ENCODE data around the gene CCDC197.

CCDC197 gene

DNA sequence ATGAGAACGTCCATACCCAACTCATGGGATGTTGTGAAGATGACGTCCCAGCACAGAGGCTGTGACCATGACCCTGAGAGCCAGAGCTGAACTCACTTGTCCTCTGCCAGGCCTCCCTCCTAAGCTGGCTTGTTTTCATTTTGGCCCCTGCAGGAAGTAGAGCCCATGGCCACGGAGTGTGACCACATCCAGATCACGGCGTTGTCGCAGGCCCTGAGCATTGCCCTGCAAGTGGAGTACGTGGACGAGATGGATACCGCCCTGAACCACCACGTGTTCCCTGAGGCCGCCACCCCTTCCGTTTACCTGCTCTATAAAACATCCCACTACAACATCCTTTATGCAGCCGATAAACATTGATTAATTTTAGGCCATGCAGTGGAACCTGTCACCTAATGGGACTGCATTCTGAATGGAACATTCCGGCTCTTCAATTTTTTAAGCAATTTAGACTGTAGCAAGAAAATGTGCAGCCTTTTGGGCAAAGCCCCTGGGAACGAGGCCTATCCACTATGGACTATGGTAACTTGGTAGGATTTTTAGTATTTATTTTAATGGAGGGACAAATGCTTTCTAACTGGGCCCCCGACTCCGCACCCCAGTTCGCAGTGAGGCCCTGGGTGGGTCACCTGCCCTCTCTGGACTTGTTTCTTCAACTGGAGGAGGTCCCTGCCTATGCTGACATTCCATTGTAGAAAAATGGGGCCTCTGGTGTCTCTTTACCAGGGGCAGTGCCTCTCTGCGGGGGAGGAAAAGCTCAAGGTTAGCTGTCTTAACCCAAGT is 48.7 kb downstream of the CCDC197 start:
- no peaks in the 10 kb centered on the region for H3K9me3 ChIP-seq (ENCODE audit: insufficient read depth, low read length)
- no peak overlapping the region for H3K4me3 ChIP-seq (ENCODE audit: low read length)
- H3K79me2 ChIP-seq (ENCODE audit: low read length), result no peaks in the 10 kb centered on the region
- H3K4me2 ChIP-seq (ENCODE audit: low read length), result no peak overlapping the region
- no peak overlapping the region for H3K27ac ChIP-seq (ENCODE audit: low read length)
- peaks cover 56% of the 10 kb centered on the region for H3K36me3 ChIP-seq (replicated peaks; ENCODE audit: low read depth, low read length)
- H4K20me1 ChIP-seq (ENCODE audit: insufficient read depth, low read length), result 0 out of 2 replicates have a peak, but pooled peaks cover 5% of the 10 kb centered on the region
- H3K27me3 ChIP-seq (ENCODE audit: low read depth, low read length), result no peaks in the 10 kb centered on the region
- H3K9ac ChIP-seq (ENCODE audit: low read length), result no peak overlapping the region
- no peaks in the 10 kb centered on the region for H3K4me1 ChIP-seq (ENCODE audit: low read length)
- no peak overlapping the region for H2AFZ ChIP-seq (ENCODE audit: low read depth, low read length)
- TF ChIP-seq, protein P1, sequence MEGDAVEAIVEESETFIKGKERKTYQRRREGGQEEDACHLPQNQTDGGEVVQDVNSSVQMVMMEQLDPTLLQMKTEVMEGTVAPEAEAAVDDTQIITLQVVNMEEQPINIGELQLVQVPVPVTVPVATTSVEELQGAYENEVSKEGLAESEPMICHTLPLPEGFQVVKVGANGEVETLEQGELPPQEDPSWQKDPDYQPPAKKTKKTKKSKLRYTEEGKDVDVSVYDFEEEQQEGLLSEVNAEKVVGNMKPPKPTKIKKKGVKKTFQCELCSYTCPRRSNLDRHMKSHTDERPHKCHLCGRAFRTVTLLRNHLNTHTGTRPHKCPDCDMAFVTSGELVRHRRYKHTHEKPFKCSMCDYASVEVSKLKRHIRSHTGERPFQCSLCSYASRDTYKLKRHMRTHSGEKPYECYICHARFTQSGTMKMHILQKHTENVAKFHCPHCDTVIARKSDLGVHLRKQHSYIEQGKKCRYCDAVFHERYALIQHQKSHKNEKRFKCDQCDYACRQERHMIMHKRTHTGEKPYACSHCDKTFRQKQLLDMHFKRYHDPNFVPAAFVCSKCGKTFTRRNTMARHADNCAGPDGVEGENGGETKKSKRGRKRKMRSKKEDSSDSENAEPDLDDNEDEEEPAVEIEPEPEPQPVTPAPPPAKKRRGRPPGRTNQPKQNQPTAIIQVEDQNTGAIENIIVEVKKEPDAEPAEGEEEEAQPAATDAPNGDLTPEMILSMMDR (IDR thresholded peaks at IDR 0.05; ENCODE audit: low read depth, low read length), result no peak
- no peak for TF ChIP-seq EZH2phosphoT487 (IDR thresholded peaks at IDR 0.05; ENCODE audit: low read depth)

DNA sequence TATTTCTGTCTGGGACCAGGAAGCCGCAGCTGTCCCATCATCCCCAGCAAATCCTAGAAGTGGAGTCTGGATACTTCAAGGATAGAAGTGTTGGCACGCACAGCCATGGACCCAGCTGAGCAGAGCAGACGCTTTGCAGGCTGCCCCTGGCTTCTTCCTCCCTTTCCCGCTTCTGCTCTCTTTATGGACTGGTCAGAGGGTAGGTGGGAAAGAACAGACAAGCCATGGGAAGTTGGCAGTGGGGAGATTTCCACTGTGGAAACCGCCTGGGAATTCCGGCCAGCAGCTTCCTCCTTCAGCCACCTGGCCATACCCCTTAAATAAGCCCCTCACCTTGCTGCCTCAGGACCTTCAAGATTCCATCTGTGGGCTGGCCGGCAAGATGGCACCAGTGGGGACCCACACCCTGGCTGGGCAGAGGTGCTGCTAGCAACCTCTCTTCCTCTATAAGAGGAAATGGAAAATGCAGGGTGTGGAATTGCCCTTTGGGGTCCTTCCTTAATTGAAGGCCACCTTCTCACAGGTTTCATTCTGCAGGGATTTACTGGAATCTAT is 49.7 kb downstream of the CCDC197 start:
- no peak overlapping the region for H3K9ac ChIP-seq (ENCODE audit: low read length)
- no peaks in the 10 kb centered on the region for H3K9me3 ChIP-seq (ENCODE audit: insufficient read depth, low read length)
- H3K4me1 ChIP-seq (ENCODE audit: low read length), result no peaks in the 10 kb centered on the region
- H2AFZ ChIP-seq (ENCODE audit: low read depth, low read length), result no peak overlapping the region
- peaks cover 66% of the 10 kb centered on the region for H3K36me3 ChIP-seq (replicated peaks; ENCODE audit: low read depth, low read length)
- no peaks in the 10 kb centered on the region for H3K27me3 ChIP-seq (ENCODE audit: low read depth, low read length)
- no peak overlapping the region for H3K4me3 ChIP-seq (ENCODE audit: low read length)
- H3K79me2 ChIP-seq (ENCODE audit: low read length), result no peaks in the 10 kb centered on the region
- 0 out of 2 replicates have a peak, but pooled peaks cover 5% of the 10 kb centered on the region for H4K20me1 ChIP-seq (ENCODE audit: insufficient read depth, low read length)
- TF ChIP-seq EZH2phosphoT487 (IDR thresholded peaks at IDR 0.05; ENCODE audit: low read depth), result no peak
- TF ChIP-seq, protein P1 (IDR thresholded peaks at IDR 0.05; ENCODE audit: low read depth, low read length), result no peak
- H3K4me2 ChIP-seq (ENCODE audit: low read length), result no peak overlapping the region
- H3K27ac ChIP-seq (ENCODE audit: low read length), result no peak overlapping the region

- Histone ChIP-seq H3K4me2 (ENCODE audit: low read length) (no peak overlapping the region), H3K9ac (ENCODE audit: low read length) (no peak overlapping the region), H4K20me1 (ENCODE audit: insufficient read depth, low read length) (0 out of 2 replicates have a peak, but pooled peaks cover 5% of the 10 kb centered on the region), H3K27ac (ENCODE audit: low read length) (no peak overlapping the region), H3K27me3 (ENCODE audit: low read depth, low read length) (no peaks in the 10 kb centered on the region), H3K4me1 (ENCODE audit: low read length) (no peaks in the 10 kb centered on the region), H2AFZ (ENCODE audit: low read depth, low read length) (no peak overlapping the region), H3K79me2 (ENCODE audit: low read length) (no peaks in the 10 kb centered on the region), H3K36me3 (replicated peaks; ENCODE audit: low read depth, low read length) (peaks cover 74% of the 10 kb centered on the region), H3K4me3 (ENCODE audit: low read length) (no peak overlapping the region), H3K9me3 (ENCODE audit: insufficient read depth, low read length) (no peaks in the 10 kb centered on the region)
- no peak for TF ChIP-seq EZH2phosphoT487 (IDR thresholded peaks at IDR 0.05; ENCODE audit: low read depth)
- TF ChIP-seq, protein P1 (IDR thresholded peaks at IDR 0.05; ENCODE audit: low read depth, low read length), result no peak
Observed at GRCh38 chr14:94047581-94047980, 50.5 kb downstream of the CCDC197 start.
